NCI-H1694 treated with DMSO at 0.1 percent for 48 hours (cell line): ENCODE data around the gene CYP2A13.
"Not testable (repeated sequence)": the region's sequence is repeated elsewhere in the genome, so short reads cannot be mapped to it uniquely, and the experiment has no call there.

Experiments used
- DNase-seq: peaks from one replicate; lab custom pipeline; 2025; lab: John Stamatoyannopoulos, UW

CYP2A13 gene

DNA sequence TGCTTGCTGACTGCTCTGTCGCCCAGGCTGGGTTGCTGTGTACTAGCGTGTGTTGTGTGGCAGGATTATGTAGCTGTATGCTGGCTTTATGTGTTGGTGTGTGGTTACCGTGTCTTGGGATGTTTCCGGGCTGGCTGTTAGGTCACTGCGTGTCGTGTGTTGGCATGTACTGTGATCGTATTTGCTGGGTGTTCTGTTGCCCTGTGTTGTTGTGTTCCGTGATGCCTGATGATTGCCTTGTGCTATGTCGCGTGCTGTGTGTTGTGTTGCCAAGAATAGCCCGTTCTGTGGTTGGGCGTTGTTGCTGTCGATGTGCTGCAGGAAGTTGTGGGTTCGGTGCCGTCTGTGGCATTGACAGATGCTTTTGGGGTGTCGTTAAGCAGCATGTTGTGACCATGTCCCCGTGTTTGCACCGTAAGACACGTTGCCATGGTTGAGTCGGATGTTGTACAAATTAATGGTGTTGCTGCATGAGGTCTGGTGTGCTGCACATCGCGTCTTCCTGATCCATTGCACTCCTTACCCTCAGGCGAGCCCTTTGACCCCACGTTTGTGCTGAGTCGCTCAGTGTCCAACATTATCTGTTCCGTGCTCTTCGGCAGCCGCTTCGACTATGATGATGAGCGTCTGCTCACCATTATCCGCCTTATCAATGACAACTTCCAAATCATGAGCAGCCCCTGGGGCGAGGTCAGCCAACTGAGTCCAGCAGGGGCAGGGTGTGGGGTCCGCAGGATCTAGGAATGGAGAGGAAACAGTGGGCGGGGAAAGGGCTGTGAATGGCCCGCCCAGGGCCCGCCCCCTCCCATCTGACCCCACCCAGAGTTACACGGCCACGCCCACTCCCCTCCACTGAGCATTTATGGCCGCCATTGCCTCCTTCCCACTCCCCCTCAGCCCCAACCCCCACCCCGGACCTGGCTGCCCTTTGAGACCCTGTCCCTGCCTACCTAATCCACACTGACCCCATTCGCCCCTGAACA is 33.0 kb downstream of the CYP2A13 start:
- DNase-seq = not testable (repeated sequence)

GRCh38 chr19:41122846-41123245 is 34.6 kb downstream of the CYP2A13 start:
- DNase-seq = not testable (repeated sequence)

DNA sequence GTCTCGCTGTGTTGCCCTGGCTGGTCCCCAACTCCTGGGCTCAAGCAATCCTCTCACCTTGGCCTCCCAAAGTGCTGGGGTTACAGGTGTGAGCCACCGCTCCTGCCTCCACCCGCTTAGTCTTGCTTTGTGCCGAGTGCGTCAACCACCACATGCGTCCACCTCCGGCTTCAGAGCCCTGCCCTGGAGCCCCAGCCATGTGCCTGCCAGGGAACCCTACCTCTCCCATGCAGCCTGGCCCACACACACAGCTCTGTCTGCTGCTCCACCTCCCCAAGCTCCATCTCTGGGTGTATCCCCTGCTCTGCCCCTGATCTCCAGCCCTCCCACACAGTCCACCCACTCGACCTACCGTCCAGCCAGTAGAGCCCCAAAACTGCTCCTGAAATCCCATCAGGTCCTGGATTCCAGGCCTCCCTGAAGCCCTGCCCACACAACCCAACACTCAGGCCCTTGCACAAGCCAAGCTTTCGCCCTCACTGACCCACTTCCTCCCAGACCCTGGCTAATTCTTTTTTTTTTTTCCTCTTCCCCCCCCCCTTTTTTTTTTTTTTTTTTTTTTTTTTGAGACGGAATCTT is 35.6 kb downstream of the CYP2A13 start:
- DNase-seq = no peak

DNA sequence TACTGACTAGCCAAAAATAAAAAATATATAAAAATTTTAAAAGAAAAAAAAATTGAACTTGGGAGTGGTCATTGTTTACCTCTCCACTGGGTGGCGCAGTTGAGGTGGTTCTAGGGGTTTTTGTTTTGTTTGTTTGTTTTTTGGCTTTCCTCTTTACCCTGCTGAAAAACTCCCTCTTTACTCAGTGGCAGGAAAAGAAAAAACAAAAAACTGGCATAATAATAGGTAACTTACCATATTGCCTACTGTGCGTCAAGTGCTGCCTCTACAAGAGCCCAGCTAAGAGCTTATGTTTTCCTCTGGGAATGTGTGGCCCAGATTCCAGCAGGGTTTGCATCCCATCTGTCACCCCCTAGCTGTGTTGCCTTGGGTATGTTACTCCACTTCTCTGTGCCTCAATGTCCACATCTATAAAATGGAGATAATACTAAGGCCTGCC is 38.5 kb downstream of the CYP2A13 start:
- not testable (repeated sequence) for DNase-seq

DNA sequence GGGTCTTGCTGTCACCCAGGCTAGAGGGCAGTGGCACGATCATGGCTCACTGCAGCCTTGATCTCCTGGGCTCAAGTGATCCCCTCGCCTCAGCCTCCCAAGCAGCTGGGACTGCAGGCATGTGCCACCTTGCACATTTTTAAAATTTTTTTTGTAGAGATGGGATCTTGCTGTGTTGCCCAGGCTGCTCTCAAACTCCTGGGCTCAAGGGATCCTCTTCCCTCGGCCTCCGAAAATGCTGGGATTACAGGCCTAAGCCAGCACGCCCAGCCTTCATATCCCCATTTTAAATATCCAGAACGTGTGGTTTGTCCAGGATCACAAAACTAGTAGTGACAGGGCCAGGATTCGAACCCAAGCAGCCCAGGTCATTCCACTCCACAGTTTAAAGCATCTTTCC is 39.1 kb downstream of the CYP2A13 start:
- DNase-seq = not testable (repeated sequence)

- not testable (repeated sequence) for DNase-seq
Observed at GRCh38 chr19:41127801-41128300, 39.6 kb downstream of the CYP2A13 start.

DNA sequence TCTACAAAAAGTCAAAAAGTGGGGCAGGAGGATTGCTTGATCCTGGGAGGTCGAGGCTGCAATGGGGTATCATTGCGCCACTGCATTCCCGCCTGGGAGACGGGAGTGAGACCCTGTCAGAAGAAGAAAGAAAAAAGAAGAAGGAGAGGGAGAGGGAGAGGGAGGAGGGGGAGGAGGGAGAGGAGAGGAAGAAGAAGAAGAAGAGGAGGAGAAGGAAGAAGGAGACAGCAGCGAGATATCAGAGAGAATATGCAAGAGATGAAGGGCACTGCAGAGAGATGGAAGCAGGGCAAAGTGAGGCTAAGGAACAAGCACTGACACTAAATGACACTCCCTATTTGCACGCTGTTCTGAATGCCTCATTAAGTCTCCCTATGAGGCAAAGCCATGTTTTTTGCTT is 40.4 kb downstream of the CYP2A13 start:
- DNase-seq = no peak

DNA sequence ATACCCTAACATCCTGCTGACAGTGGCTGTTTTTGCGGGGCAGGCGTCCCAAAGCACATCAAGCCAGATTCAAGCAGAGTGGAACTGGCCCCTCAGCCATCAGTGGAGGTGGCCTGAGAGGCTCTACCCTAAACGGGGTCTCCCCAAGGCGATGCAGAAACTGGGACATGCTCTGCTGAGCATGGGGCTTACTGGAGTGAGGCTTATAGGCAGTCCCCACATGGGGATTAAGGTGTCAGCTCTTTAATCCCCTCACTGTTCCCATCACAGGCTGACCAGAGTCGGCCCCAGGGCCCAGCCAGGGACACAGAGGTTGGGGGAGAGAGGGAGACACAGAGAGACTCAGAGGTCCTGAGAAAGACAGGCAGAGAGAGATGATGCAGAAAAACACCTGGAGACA is 42.9 kb downstream of the CYP2A13 start:
- no peak for DNase-seq

DNA sequence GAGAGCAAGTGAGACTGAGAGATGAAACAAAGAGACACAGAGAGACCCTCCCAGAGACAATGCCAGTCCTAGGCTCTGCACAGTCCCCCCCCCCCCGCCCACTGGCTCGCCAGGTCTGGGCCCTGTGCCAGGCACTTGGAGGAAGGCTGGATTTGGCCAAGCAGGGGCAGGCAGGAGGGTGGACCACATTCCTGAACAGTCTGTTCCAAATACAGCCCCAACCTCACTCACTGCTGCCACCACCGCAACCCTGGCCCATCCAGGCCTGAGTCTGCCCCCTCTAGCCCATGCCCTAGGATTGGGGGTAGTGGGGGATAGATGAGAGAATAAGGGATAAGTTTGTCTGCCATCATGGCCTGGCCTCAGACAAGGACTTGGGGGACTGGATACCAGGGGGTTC is 45.0 kb downstream of the CYP2A13 start:
- no peak for DNase-seq

DNA sequence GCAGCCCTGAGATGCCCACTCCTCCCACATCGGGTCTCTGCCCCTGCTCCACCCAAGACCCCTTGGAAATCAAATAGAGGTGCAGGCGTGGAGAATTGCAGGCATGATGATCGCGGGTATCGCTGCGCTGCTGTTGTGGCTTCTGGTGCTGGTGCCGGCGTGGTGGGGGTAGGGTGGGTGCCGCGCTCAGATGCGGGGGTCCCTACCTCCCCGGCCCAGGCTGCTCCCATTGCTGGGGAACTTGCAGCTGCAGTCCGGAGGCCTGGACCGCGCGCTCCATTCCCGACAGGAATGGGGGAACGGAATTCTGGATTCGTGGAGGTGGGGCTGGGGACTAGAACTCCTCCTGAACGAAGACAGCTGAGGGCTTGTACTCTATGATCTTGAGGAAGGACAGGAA is 46.4 kb downstream of the CYP2A13 start:
- DNase-seq = no peak

GRCh38 chr19:41135390-41136384 is 47.4 kb downstream of the CYP2A13 start:
- DNase-seq = not testable (repeated sequence)

GRCh38 chr19:41136636-41137455 is 48.6 kb downstream of the CYP2A13 start:
- DNase-seq = no peak

DNA sequence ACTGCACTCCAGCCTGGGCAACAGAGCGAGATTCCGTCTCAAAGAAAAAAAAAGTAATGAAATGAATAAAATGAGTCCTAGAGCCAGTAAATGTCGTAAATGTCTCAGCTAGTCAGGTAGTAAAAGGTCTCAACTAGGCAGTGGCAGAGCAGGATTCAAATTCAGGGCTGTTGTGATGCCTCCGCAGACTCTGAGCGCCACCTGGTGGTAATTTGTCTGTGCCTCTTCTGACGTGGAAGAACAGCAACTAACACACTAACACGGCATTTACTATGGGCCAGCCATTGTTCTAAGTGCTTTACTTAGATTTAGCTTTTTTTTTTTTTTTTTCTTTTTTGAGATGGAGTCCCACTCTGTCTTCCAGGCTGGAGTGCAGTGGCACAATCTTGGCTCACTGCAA is 56.2 kb downstream of the CYP2A13 start:
- DNase-seq = peak; percentile 19
